B cell (primary cell): ENCODE results near the gene NOTCH1.

Experiments
- CTCF ChIP-seq: fragments of 200-600 bp; IDR thresholded peaks from one replicate; pipeline ENCODE4 v1.8.0; 2022; ENCODE audit warnings: antibody characterized with exemption, mild to moderate bottlenecking
- EZH2 ChIP-seq: IDR thresholded peaks from 2 replicates; pipeline ENCODE4 v1.6.1; 2012; ENCODE audit warnings: borderline replicate concordance, low read depth, mild to moderate bottlenecking, moderate library complexity, low read length; ENCODE audit not compliant: insufficient read depth, poor library complexity, severe bottlenecking

- TF ChIP-seq CTCF (no peak), EZH2 (no peak)
Observed at GRCh38 chr9:136587145-136587943, 41.5 kb upstream of the NOTCH1 start.
